Ovary (tissue), 3 donors: ENCODE results near the gene ACOT7.

Experiments
- CTCF ChIP-seq, 3 donors: fragments of 450-650 bp in 2 of 3; fragments of 200-600 bp in 1 of 3; IDR thresholded peaks; one replicate each; pipeline versions ENCODE4 v1.5.1 to v1.8.0; 2016 to 2022; ENCODE audit warnings: antibody characterized with exemption in 3 of 3, mild to moderate bottlenecking in 1 of 3
- EP300 ChIP-seq: sonication (generic); formaldehyde crosslinking; IDR thresholded peaks from one replicate; pipeline ENCODE4 v1.6.1; 2017; ENCODE audit warnings: antibody characterized with exemption
- POLR2A ChIP-seq: fragments of 450-650 bp; IDR thresholded peaks from one replicate; pipeline ENCODE4 v1.6.1; 2017; ENCODE audit warnings: antibody characterized with exemption, mild to moderate bottlenecking, moderate library complexity
- donor health status: DM: no; HTN: no; CAD: no.

GRCh38 chr1:6280761-6281451, 112.7 kb downstream of the ACOT7 start:
- no peak for TF ChIP-seq CTCF (IDR thresholded peaks at IDR 0.05)
- no peak for TF ChIP-seq POLR2A
- TF ChIP-seq EP300 = no peak
